Measurements from ENCODE around the gene UBE2L3.
"Not testable (repeated sequence)": the region's sequence is repeated elsewhere in the genome, so short reads cannot be mapped to it uniquely, and the experiment has no call there.

The UBE2L3 gene

DNA sequence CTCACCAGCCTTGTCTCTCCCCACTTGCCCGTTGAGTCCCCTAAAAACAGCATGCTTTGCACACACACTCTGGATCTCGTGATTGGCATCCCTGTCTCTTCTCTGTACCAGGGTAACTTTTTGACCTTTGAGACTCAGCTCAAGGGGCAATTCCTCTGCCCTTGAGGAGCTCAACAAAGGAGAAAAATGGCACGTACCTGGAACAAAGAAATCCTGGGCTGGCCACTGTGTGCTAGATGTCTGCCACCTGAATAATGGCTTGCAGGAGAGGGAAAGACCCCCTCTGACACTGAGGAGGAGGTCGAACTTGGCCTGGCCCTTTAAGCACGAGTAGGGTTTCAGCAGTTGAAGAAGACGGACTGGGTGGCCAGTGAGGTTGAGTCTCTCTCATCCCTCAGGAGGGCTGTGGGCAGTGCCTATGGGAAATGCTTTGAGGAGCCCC is 5.8 kb downstream of the UBE2L3 start:
- no peak overlapping the region for H3K4me3 ChIP-seq (ENCODE audit: control insufficient read depth, low read depth, low read length)
- no peak for DNase-seq (ENCODE audit: low read depth)
- TF ChIP-seq, protein P1, sequence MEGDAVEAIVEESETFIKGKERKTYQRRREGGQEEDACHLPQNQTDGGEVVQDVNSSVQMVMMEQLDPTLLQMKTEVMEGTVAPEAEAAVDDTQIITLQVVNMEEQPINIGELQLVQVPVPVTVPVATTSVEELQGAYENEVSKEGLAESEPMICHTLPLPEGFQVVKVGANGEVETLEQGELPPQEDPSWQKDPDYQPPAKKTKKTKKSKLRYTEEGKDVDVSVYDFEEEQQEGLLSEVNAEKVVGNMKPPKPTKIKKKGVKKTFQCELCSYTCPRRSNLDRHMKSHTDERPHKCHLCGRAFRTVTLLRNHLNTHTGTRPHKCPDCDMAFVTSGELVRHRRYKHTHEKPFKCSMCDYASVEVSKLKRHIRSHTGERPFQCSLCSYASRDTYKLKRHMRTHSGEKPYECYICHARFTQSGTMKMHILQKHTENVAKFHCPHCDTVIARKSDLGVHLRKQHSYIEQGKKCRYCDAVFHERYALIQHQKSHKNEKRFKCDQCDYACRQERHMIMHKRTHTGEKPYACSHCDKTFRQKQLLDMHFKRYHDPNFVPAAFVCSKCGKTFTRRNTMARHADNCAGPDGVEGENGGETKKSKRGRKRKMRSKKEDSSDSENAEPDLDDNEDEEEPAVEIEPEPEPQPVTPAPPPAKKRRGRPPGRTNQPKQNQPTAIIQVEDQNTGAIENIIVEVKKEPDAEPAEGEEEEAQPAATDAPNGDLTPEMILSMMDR (IDR thresholded peaks at IDR 0.05; ENCODE audit: control insufficient read depth, insufficient read depth, low read depth, low read length, missing control alignments): no peak

DNA sequence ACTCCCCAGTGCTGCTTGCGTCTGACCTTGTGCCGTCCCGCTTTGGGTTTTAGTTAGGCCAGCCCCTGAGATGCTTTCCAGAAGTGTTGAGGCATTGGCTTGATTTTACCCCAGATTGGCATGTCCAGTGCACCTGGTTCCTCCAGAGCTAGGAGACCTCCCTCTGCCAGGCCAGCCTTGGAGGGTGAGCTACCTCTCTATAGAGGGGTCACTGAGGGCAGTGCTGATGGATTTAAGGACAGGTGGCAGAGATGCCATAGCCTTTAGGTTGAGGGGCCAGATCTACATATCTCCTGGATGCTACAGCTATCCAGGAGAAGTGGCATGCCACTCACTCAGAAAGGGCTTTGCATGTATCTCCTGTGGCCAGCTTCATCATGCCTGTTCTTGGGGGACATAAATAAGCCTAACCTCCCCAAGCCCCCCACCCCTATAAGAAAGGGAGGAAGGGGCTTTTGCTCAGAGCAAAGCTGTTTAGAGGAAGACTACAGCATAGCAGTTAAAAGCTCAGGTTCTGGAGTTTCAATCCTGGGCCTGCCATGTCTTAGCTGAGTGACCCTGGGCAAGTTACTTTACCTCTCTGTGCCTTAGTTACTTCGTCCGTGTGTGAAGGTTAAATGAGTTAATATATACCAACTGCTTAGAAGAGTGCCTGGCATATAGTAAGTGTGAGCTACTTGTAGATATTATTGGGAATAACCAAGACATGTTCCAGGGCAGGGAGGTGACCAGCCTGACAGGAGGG is 6.4 kb downstream of the UBE2L3 start:
- TF ChIP-seq, protein P1 (IDR thresholded peaks at IDR 0.05; ENCODE audit: control insufficient read depth, insufficient read depth, low read depth, low read length, missing control alignments): no peak
- H3K4me3 ChIP-seq (ENCODE audit: control insufficient read depth, low read depth, low read length): no peak overlapping the region
- DNase-seq (ENCODE audit: low read depth): no peak

GRCh38 chr22:21579474-21579851 is 11.9 kb downstream of the UBE2L3 start:
- no peak overlapping the region for H3K4me3 ChIP-seq (ENCODE audit: control insufficient read depth, low read depth, low read length)
- TF ChIP-seq, protein P1 (IDR thresholded peaks at IDR 0.05; ENCODE audit: control insufficient read depth, insufficient read depth, low read depth, low read length, missing control alignments): no peak
- no peak for DNase-seq (ENCODE audit: low read depth)

DNA sequence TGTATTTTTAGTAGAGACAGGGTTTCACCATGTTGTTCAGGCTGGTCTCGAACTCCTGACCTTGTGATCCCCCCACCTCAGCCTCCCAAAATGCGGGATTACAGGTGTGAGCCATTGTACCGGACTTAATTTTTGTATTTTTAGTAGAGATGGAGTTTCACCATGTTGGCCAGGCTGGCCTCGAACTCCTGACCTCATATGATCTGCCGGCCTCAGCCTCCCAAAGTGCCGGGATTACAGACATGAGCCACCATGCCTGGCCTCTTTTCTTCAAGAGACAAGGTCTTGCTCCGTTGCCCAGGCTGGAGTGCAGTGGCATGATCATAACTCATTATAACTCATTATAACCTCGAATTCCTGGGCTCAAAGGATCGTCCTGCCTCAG is 13.1 kb downstream of the UBE2L3 start:
- H3K4me3 ChIP-seq (ENCODE audit: control insufficient read depth, low read depth, low read length); DNase-seq (ENCODE audit: low read depth): not testable (repeated sequence)

DNA sequence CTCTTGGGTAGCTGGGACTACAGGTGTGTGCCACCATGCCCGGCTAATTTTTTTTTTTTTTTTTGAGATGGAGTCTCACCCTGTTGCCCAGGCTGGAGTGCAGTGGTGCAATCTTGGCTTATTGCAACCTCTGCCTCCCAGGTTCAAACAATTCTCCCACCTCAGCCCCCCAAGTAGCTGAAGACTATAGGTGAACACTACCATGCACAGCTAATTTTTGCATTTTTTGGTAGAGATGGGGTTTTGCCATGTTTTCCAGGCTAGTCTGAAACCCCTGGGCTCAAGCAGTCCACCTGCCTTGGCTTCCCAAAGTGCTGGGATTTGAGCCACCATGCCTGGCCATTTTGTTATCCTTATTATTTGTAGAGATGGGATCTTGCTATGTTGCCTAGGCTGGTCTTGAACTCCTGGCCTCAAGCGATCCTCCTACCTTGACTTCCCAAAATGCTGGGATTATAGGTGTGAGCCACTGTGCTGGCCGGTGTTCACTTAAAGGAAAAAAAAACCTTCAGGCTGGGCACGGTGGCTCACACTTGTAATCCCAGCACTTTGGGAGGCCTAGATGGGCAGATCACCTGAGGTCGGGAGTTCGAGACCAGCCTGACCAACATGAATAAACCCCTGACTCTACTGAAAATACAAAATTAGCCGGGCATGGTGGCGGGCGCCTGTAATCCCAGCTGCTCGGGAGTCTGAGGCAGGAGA is 13.6 kb downstream of the UBE2L3 start:
- H3K4me3 ChIP-seq (ENCODE audit: control insufficient read depth, low read depth, low read length); DNase-seq (ENCODE audit: low read depth): not testable (repeated sequence)

- H3K4me3 ChIP-seq (ENCODE audit: control insufficient read depth, low read depth, low read length): no peak overlapping the region
- TF ChIP-seq, protein P1 (IDR thresholded peaks at IDR 0.05; ENCODE audit: control insufficient read depth, insufficient read depth, low read depth, low read length, missing control alignments): no peak
- DNase-seq (ENCODE audit: low read depth): no peak
Measured at GRCh38 chr22:21582801-21583740, 15.6 kb downstream of the UBE2L3 start.

- no peak overlapping the region for H3K4me3 ChIP-seq (ENCODE audit: control insufficient read depth, low read depth, low read length)
- DNase-seq (ENCODE audit: low read depth): no peak
- TF ChIP-seq, protein P1 (IDR thresholded peaks at IDR 0.05; ENCODE audit: control insufficient read depth, insufficient read depth, low read depth, low read length, missing control alignments): no peak
Measured at GRCh38 chr22:21585389-21585788, 17.9 kb downstream of the UBE2L3 start.

Data from AG09309 (cell line).